Thyroid gland (tissue), 4 donors: Measurements from ENCODE around the gene TPK1.

Experiments
- CTCF ChIP-seq, 6 experiments: fragments of 200-600 bp in 3 of 6; fragments of 450-650 bp in 3 of 6; sonication (generic) in 3 of 6; IDR thresholded peaks; one replicate each; pipeline ENCODE4 v1.5.1; 2016 to 2019; ENCODE audit warnings: antibody characterized with exemption in 6 of 6, mild to moderate bottlenecking in 2 of 6, inconsistent platforms in 1 of 6, moderate library complexity in 1 of 6
- POLR2A ChIP-seq, 2 donors: fragments of 450-650 bp; IDR thresholded peaks; one replicate each; pipeline ENCODE4 v1.6.1; 2017; ENCODE audit warnings: antibody characterized with exemption in 2 of 2, mild to moderate bottlenecking in 2 of 2, moderate library complexity in 1 of 2

DNA sequence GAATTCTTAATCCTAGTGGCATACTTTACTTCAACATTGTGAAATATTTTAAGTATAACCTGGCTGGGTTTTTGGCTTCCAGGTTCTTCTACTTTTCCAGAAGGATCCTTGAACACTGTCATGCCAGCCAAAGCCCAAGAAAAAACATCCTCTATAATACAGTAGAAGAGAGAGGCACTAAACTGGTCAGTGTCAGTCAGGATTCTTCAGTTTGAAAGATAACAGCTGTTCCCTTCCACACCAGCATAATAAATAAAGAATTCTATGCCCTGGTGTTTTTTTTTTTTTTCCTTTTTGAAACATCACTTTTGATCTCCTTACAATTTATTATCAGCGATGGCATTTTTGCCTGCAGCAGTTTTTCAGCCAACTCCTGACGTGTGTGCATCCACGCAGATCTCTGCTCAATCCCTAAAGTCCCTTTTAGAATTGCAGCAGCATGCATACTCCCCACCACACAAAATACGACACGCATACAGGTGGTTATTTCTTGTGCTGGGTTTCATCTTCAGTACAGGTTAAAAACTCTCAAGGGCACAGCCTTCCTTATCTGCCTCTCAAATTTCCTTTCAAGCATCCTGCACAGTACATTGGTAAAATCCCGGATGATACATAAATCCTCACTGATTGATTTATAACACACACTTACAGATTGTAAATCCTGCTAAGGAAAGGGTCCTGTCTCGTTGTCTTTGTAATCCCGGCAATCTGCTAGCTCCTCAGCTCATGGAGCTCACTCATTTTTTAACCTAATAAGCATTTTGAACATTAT, 100.2 kb downstream of the TPK1 start:
- no peak for TF ChIP-seq POLR2A (IDR thresholded peaks at IDR 0.05)
- no peak for TF ChIP-seq CTCF (IDR thresholded peaks at IDR 0.05)
